Mucosa of rectum (tissue), 2 donors: ENCODE results near the gene CSNK1G1.

ENCODE experiments used
- H3K27ac ChIP-seq, 2 donors: one replicate each; pipeline ENCODE4 v1.7.0; 2013; ENCODE audit warnings: inconsistent platforms in 2 of 2, low read depth in 2 of 2, low read length in 2 of 2
- H3K27me3 ChIP-seq, 2 donors: one replicate each; pipeline ENCODE4 v1.7.0; 2013; ENCODE audit warnings: low read length in 2 of 2; ENCODE audit not compliant: control insufficient read depth in 2 of 2, insufficient read depth in 2 of 2
- H3K36me3 ChIP-seq, 2 donors: one replicate each; pipeline ENCODE4 v1.7.0; 2013; ENCODE audit warnings: low read length in 2 of 2; ENCODE audit not compliant: control insufficient read depth in 2 of 2, insufficient read depth in 2 of 2
- H3K4me1 ChIP-seq, 2 donors: one replicate each; pipeline ENCODE4 v1.7.0; 2013; ENCODE audit warnings: low read length in 2 of 2, mild to moderate bottlenecking in 1 of 2; ENCODE audit not compliant: control insufficient read depth in 2 of 2, insufficient read depth in 2 of 2
- H3K4me3 ChIP-seq, 2 donors: one replicate each; pipeline ENCODE4 v1.7.0; 2013; ENCODE audit warnings: low read length in 2 of 2
- H3K9ac ChIP-seq, 2 donors: one replicate each; pipeline ENCODE4 v1.7.0; 2013; ENCODE audit warnings: low read length in 2 of 2, low read depth in 1 of 2, mild to moderate bottlenecking in 1 of 2
- H3K9me3 ChIP-seq, 2 donors: one replicate each; pipeline ENCODE4 v1.7.0; 2013; ENCODE audit warnings: low read length in 2 of 2; ENCODE audit not compliant: control insufficient read depth in 2 of 2
- donor health status: healthy.
- donor health status: Normal muscosa, but diverticular disease.

CSNK1G1 gene

GRCh38 chr15:64209680-64210334 is 146.2 kb downstream of the CSNK1G1 start:
- Histone ChIP-seq H3K4me1 (no peaks in the 10 kb centered on the region), H3K9me3 (no peaks in the 10 kb centered on the region), H3K27me3 (no peaks in the 10 kb centered on the region), H3K9ac (no peak overlapping the region), H3K4me3 (no peak overlapping the region), H3K36me3 (peaks cover 9 to 16% of the 10 kb centered on the region in 2 donors), H3K27ac (no peak overlapping the region)

GRCh38 chr15:64205202-64205601 is 150.8 kb downstream of the CSNK1G1 start:
- no peak overlapping the region for H3K27ac ChIP-seq
- H3K4me3 ChIP-seq = no peak overlapping the region
- H3K4me1 ChIP-seq = no peaks in the 10 kb centered on the region
- no peaks in the 10 kb centered on the region for H3K9me3 ChIP-seq
- no peaks in the 10 kb centered on the region for H3K27me3 ChIP-seq
- H3K36me3 ChIP-seq = peaks cover 13 to 24% of the 10 kb centered on the region in 2 donors
- H3K9ac ChIP-seq = no peak overlapping the region

GRCh38 chr15:64197425-64197824 is 158.5 kb downstream of the CSNK1G1 start:
- H3K27ac ChIP-seq = no peak overlapping the region
- peaks cover 11 to 13% of the 10 kb centered on the region in 2 donors for H3K36me3 ChIP-seq
- no peaks in the 10 kb centered on the region for H3K27me3 ChIP-seq
- no peaks in the 10 kb centered on the region for H3K4me1 ChIP-seq
- no peak overlapping the region for H3K4me3 ChIP-seq
- H3K9ac ChIP-seq = no peak overlapping the region
- no peaks in the 10 kb centered on the region for H3K9me3 ChIP-seq

GRCh38 chr15:64193971-64194370 is 162.0 kb downstream of the CSNK1G1 start:
- Histone ChIP-seq H3K27me3 (no peaks in the 10 kb centered on the region), H3K9ac (no peak overlapping the region), H3K4me1 (no peaks in the 10 kb centered on the region), H3K9me3 (no peaks in the 10 kb centered on the region), H3K27ac (no peak overlapping the region), H3K4me3 (no peak overlapping the region), H3K36me3 (peaks cover 6 to 10% of the 10 kb centered on the region in 2 donors)

- Histone ChIP-seq H3K27me3 (no peaks in the 10 kb centered on the region), H3K9me3 (no peaks in the 10 kb centered on the region), H3K9ac (no peak overlapping the region), H3K36me3 (peaks cover 10 to 12% of the 10 kb centered on the region in 2 donors), H3K27ac (no peak overlapping the region), H3K4me1 (no peaks in the 10 kb centered on the region), H3K4me3 (no peak overlapping the region)
Observed at GRCh38 chr15:64191971-64192830, 163.8 kb downstream of the CSNK1G1 start.

- Histone ChIP-seq H3K36me3 (peaks cover 8 to 11% of the 10 kb centered on the region in 2 donors), H3K4me3 (no peak overlapping the region), H3K27ac (no peak overlapping the region), H3K9me3 (no peaks in the 10 kb centered on the region), H3K27me3 (no peaks in the 10 kb centered on the region), H3K4me1 (no peaks in the 10 kb centered on the region), H3K9ac (no peak overlapping the region)
Observed at GRCh38 chr15:64187396-64188191, 168.4 kb downstream of the CSNK1G1 start.

GRCh38 chr15:64185146-64185911 is 170.6 kb downstream of the CSNK1G1 start:
- no peak overlapping the region for H3K27ac ChIP-seq
- no peak overlapping the region for H3K4me3 ChIP-seq
- no peak overlapping the region for H3K9ac ChIP-seq
- peaks cover 6 to 13% of the 10 kb centered on the region in 2 donors for H3K36me3 ChIP-seq
- no peaks in the 10 kb centered on the region for H3K27me3 ChIP-seq
- no peaks in the 10 kb centered on the region for H3K4me1 ChIP-seq
- no peaks in the 10 kb centered on the region for H3K9me3 ChIP-seq

- Histone ChIP-seq H3K27ac (no peak overlapping the region), H3K9ac (no peak overlapping the region), H3K4me1 (no peaks in the 10 kb centered on the region)
Observed at GRCh38 chr15:64182859-64183370, 173.1 kb downstream of the CSNK1G1 start.

GRCh38 chr15:64180235-64180824 is 175.6 kb downstream of the CSNK1G1 start:
- H3K4me1 ChIP-seq = no peaks in the 10 kb centered on the region
- no peaks in the 10 kb centered on the region for H3K9me3 ChIP-seq
- H3K27me3 ChIP-seq = no peaks in the 10 kb centered on the region
- H3K27ac ChIP-seq = no peak overlapping the region
- no peak overlapping the region for H3K4me3 ChIP-seq
- H3K9ac ChIP-seq = no peak overlapping the region
- H3K36me3 ChIP-seq = peaks cover 14 to 28% of the 10 kb centered on the region in 2 donors

More at GRCh38 chr15:64182859-64183370, 173.1 kb downstream of the CSNK1G1 start:
- H3K9me3 ChIP-seq = no peaks in the 10 kb centered on the region
- H3K4me3 ChIP-seq = no peak overlapping the region
- no peaks in the 10 kb centered on the region for H3K27me3 ChIP-seq
- H3K36me3 ChIP-seq = peaks cover 6 to 23% of the 10 kb centered on the region in 2 donors
